HG02571 (cell line): ENCODE measurements around the gene TBCD.

ENCODE experiments used
- ATAC-seq: cut with Tn5 transposase; IDR thresholded peaks from one replicate; pipeline ENCODE4 v1.9.1; 2021; ENCODE audit warnings: mild to moderate bottlenecking, moderate library complexity; ENCODE audit not compliant: unreplicated experiment

The TBCD gene

GRCh38 chr17:82849076-82849945, 97.4 kb downstream of the TBCD start:
- no peak for ATAC-seq

DNA sequence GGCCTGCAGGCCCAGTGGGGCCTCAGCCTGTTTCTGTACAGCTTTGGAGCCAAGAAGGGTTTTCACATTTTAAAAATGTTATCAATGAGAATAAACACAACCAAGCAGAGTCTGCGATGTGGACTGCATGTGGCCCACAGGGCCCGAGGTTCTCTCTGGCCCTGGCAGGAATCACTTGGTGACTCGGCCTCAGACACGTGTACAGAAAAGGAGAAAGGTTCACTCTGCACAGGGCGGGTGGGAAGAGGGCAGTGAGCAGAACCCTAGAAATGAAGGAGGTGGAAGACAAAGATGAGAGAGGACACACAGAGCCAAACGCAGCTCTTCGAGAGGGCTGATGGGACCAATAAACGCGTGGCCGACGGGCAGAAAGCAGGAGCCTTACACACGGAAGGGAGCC, 99.5 kb downstream of the TBCD start:
- ATAC-seq: no peak

DNA sequence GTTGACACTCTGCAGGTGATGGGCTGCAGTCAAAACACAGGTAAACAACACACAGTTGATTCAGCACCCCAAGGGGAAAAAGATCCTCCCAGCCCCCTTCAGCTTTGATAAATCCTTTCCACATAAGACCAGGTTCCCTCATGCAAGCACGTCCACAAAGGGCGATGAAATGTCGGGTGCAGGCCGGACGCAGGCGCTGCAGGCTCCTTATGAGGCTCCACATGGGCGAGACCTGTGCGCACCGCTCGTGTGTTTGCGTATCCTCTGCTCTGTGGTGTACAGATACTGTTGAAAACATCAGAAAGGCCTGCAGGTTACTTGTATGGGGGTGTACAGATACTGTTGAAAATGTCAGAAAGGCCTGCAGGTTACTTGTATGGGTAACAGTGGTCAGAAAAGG, 102.4 kb downstream of the TBCD start:
- ATAC-seq: no peak

DNA sequence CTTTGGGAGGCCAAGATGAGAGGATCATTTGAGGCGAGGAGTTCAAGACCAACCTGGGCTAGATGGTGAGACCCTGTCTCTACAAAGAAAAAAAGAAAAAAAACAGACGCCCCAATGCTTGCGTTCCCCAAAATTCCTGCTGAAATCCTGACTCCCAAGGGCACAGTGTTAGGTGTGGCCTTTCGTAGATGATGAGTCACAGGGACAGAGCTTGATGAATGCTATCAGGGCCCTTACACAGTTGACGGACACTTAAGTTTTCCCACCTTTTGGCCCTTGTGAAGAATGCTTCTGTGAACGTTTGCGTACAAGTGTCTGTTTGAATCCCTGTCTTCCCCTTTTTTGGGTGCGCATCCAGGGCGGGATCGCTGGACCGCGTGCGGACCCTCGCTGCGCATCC, 104.5 kb downstream of the TBCD start:
- ATAC-seq: no peak

DNA sequence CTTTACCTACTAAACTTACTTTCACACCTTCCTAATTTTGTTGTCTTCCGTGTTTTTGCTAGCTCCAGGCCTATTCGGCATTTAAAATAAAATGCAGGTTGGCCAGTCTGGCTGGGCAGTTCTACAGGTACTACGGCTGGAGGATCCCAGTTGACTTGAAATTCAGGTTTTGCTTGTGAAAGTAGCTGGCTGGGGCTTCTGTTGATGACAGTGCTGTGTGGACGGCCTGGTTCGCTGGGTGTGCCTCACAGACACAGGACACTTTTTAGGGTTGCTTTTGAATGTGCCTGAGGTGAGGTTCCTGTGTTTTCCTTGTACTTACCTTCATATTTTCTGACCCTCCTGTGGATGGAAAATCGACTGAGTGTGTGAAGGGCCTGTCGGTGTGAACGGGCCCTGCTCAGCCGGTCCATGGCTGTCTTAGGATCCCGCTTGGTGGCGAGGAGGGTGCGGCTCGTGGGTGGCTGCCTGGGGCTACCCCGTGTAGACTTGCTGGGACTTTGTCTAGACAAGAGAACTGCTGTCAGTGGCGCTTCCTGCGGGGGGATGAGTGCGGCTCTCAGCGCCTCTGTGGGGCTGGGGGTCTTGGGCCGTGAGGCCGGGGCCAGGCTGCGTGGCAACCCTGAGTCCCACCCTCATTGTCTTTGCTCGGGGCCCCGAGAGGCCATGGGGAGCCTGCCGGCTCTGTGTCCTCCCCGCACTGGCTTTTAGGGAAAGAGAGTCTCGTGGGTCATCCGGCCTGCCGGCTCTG, 106.7 kb downstream of the TBCD start:
- no peak for ATAC-seq

- ATAC-seq: no peak
These were observed 107.9 kb downstream of the TBCD start for GRCh38 chr17:82859431-82860403.

DNA sequence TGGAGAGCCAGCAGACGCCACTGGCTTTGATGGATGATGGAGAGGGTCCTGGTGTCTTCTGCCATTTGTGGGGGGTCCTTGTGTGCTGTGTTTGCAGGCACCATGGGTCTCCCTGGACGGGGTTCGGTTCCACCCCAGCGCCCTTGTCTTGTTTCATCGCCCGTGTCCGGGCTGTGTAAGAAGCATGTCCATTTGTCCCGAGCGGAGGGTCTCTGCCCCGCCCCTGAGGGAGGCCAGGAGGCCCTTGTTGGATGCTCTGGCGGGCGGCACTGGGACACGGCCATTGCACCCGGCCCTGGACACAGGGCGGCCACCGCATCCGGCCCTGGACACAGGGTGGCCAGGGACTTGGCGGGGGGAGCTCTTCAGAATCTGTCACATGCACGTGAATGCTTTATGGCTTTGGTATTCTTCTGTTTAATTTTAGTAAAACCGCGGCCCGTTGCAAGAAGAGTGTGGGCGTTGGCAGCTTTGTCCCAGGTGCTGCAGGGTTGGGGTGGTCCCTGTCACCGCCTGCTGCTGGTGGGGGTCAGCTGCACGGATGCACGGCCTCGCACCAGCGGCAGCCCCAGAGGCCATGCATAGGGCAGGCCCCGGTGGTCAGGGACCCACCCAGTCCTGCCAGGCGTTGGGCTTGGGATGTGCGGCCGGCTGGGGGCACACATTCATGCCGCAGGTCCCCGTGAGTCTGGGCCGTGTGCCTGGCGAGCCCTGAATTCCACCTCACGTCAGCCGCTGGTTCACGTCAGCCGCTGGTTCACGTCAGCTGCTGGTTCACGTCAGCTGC, 108.9 kb downstream of the TBCD start:
- ATAC-seq: no peak

- ATAC-seq: no peak
These were observed 109.5 kb downstream of the TBCD start for GRCh38 chr17:82861393-82861775.

DNA sequence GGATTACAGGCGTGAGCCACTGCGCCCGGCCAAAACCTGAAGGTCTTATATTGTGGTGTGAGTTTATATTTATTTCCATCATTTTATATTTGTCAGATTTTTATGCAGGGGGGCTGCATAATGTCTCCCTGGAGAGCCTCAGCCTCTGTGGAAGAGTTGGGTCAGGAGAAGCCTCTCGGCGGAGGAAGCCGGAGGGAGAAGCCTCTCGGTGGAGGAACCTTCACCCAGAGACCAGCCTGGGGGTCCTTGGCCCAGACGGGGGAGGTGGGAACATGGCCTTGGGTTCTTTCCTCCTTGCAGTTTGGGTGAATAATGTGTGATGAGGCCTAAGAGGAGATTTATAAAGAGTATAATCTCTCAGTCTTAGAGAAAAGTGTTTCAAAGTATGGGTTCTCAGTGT, 110.3 kb downstream of the TBCD start:
- ATAC-seq: no peak

DNA sequence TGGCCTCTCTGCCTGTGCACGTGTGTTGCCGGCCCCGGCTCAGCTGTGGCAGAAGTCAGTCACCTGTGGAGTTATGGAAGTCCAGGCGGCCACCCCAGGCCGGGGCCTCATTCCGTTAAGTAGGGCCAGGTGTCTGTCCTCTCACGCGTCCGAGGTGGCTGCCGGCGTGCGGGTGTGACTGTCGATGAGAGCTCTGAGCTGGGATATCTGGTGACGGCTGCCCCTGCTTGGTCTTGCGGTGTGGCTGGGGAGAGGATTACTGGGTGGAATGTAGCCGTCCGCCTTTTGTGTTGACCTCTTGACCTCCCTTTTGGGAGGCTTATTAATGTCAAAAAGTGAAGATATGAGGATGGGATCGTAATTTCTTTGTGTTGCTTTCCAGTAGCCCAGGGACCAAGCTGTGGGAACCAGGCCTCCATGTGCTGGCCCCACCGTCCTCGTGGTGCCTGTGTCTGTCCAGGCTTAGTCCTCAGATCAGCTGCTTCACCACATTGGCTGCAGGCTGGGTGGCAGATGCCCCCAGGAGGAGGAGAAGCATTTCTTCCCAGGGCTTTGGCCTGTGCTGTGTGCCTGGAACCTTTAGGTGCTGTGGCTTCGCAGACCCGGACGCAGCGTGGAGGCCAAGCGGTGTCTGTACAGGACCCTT, 111.0 kb downstream of the TBCD start:
- ATAC-seq: no peak

DNA sequence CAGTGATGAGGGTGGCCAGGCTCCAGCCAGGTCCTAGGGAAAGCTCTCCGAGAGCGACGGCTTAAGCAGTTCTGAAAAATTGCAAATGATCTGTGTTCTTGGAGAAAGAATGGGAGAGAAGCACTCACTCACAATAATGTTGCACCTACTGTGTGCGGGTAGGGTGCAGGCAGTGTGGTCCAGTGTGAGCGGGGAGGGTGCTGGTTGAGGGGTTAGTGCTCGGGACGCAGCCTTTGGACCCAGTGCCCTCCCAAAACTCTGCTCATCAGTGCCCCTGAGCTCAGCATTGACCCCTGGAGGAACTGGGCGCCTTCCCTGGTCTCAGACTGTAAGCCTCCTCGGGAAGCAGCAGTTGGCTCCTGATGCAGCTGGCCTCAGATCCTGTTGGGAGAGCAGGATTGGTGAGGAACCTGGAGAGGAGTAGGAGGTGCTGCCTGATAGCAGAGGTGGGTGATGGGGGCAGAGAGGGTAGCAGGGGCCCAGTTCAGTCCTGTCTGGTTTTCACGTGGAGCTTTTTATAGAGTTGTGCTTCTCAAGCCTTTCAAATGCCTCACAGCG, 111.6 kb downstream of the TBCD start:
- ATAC-seq: no peak

- ATAC-seq: peak; percentile 80
These were observed 112.3 kb downstream of the TBCD start for GRCh38 chr17:82863941-82864712.

GRCh38 chr17:82864713-82865248, 112.9 kb downstream of the TBCD start:
- no peak for ATAC-seq

DNA sequence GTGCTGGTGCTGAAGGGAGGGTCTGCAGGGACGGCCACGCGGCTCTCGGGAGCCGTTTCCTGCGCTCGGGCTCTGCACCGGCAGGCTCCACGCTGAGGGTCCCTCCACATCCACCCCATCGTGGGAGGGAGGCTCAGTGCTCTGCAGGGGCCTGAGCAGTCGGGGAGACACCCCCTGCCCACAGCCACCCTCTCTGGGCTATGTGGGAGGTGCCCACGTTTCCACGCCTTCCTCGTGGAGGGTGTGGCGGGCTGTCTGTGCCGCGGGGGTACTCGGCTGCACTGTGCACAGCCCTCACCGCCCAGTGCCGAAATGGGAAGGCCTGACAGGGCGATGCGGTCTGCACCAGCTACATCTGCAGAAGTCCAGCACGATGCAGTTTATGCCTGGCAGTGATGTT, 113.4 kb downstream of the TBCD start:
- ATAC-seq: no peak

DNA sequence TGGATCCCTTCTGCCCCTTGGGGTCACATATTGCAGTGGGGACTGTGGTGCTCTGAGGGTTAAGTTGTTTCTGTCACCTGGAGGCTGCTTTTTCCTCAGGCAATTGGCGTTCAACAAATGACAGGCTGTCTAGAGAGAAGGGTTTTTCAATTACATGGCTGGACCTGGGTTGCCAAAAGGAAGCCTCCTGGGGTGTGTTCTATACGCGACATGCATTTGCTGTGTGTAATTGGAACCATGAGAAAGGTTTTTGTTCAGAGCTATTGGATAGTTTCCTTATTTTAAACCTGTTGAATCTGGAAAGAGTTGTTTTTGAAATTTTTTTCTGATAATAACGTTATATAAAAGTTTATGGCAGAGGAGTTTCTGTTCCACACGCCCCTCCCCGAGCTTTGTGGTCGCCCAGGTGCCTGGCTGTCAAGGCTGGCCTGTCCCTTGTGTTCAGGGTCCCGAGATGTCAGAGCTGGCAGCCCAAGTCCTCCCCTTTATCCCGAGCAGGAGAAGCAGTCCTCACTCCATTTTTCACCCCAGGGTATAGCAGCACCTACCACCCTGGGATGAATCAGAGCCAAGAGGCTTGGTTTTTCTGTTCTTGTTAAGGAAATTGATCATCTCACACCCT, 114.0 kb downstream of the TBCD start:
- ATAC-seq: no peak

DNA sequence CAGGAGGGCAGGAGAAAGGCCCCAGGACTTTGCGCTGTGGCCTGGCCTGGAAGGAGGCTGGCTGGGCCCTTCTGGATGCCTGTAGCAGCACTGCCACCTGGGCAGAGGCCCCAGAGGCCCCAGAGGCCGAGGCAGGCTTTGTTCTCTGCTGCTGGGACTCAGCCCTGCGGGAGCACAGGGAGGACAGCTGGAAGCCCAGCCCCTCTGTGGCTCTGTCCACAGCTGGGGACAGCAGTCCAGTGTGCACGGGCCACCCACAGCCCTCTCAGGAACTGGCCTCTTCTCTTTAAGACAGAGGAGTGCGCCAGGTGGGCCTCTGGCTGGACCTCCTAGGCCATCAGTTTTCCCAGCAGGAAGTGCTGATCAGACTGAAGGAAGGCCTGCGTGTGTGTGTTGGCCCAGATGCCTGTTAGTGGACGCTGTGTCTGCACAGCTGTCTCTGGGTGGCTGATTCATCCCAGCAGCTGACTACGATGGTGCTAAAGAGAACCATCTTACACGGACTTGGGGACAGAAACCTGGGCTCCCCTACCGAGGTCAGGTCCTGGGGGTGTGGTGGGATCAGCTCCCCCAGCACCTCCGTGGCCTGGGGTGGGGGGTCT, 114.8 kb downstream of the TBCD start:
- ATAC-seq: no peak

DNA sequence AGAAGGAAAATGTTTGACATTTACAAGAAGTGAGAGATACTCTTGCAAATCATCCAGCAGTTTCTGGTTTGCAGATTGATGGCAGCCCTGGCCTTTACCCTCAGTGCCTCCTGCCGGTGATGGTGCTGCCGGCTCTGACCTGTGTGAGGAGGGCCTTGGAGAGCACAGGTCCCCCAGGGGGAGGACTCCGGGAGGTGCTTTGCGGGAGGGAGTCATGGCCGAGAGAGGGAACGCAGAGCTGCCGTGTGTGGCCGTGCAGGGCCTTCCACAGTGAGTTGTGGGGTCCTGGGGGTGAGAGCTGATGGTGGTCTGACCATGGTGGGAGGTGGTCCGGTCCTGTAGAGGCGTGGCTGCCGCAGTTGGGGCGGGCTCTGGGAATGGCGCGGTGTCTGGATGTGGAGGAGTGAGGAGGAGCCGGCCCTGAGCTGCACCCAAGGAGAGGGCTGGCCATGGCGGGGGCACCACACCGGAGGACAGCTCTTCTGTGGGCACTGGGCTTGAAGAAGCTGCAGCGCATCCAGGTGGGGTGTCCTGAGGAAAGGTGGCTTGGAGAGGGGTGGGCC, 116.0 kb downstream of the TBCD start:
- no peak for ATAC-seq
